CD14-positive monocyte (primary cell): ENCODE measurements around the gene AFDN. TPM values are rescaled to one million over a fixed set of nuclear protein-coding genes. Genes with fewer than 3 reads are reported as not detected.

ENCODE experiments used
- DNase-seq, 3 donors: peaks; one replicate each; pipeline ENCODE4 v3.0.0-alpha.2; 2011 to 2022
- H2AFZ ChIP-seq: 2 replicates; pipeline ENCODE4 v1.6.0; 2012; ENCODE audit warnings: mild to moderate bottlenecking, low read depth, low read length, inconsistent platforms; ENCODE audit not compliant: insufficient read depth, poor library complexity, severe bottlenecking
- H3K27ac ChIP-seq, 2 donors: 1 replicate in 1 of 2; 2 replicates in 1 of 2; pipeline ENCODE4 v1.5.1; 2012 to 2013; ENCODE audit warnings: low read length in 2 of 2, control low read depth in 1 of 2, inconsistent platforms in 1 of 2, low read depth in 1 of 2, mild to moderate bottlenecking in 1 of 2
- H3K27me3 ChIP-seq, 2 donors: one replicate each; pipeline versions ENCODE4 v1.6.0 to v1.6.1; 2011 to 2013; ENCODE audit warnings: low read length in 2 of 2; ENCODE audit not compliant: control insufficient read depth in 2 of 2, insufficient read depth in 2 of 2
- H3K36me3 ChIP-seq, 2 donors: replicated peaks in 1 of 2; 1 replicate in 1 of 2; 2 replicates in 1 of 2; pipeline versions ENCODE4 v1.5.1 to v1.6.1; 2012 to 2013; ENCODE audit warnings: low read length in 2 of 2, control low read depth in 1 of 2, inconsistent platforms in 1 of 2, mild to moderate bottlenecking in 1 of 2; ENCODE audit not compliant: insufficient read depth in 2 of 2, control insufficient read depth in 1 of 2
- H3K4me1 ChIP-seq, 2 donors: 1 replicate in 1 of 2; 2 replicates in 1 of 2; pipeline versions ENCODE4 v1.5.1 to v1.6.1; 2012 to 2013; ENCODE audit warnings: low read length in 2 of 2, control low read depth in 1 of 2, inconsistent platforms in 1 of 2, mild to moderate bottlenecking in 1 of 2, moderate library complexity in 1 of 2; ENCODE audit not compliant: insufficient read depth in 2 of 2, control insufficient read depth in 1 of 2
- H3K4me2 ChIP-seq: replicated peaks from 2 replicates; pipeline ENCODE3; 2012; ENCODE audit warnings: low read length, moderate library complexity, mild to moderate bottlenecking; ENCODE audit not compliant: poor library complexity, severe bottlenecking; ENCODE audit errors: extremely low read depth
- H3K4me3 ChIP-seq, 3 experiments: fragments of 200-600 bp in 1 of 3; sonication (generic) in 1 of 3; replicated peaks in 1 of 3; 1 replicate in 2 of 3; 2 replicates in 1 of 3; pipeline ENCODE4 v1.5.1; 2011 to 2013; ENCODE audit warnings: low read length in 3 of 3, mild to moderate bottlenecking in 3 of 3, control low read depth in 2 of 3, low read depth in 2 of 3, inconsistent platforms in 1 of 3, moderate library complexity in 1 of 3
- H3K79me2 ChIP-seq: 2 replicates; pipeline ENCODE4 v1.6.0; 2012; ENCODE audit warnings: mild to moderate bottlenecking, control low read depth, inconsistent platforms, low read length, moderate library complexity; ENCODE audit not compliant: insufficient read depth
- H3K9ac ChIP-seq: 2 replicates; pipeline ENCODE4 v1.6.0; 2017; ENCODE audit warnings: low read length, mild to moderate bottlenecking; ENCODE audit not compliant: insufficient read depth, poor library complexity, severe bottlenecking
- H3K9me3 ChIP-seq, 2 donors: replicated peaks in 1 of 2; 1 replicate in 1 of 2; 2 replicates in 1 of 2; pipeline versions ENCODE4 v1.5.1 to v1.6.1; 2012 to 2013; ENCODE audit warnings: low read length in 2 of 2, control low read depth in 1 of 2; ENCODE audit not compliant: control insufficient read depth in 1 of 2, insufficient read depth in 1 of 2
- H4K20me1 ChIP-seq: 2 replicates; pipeline ENCODE4 v1.6.0; 2012; ENCODE audit warnings: mild to moderate bottlenecking, low read length, control low read depth, moderate library complexity; ENCODE audit not compliant: insufficient read depth
- H3K27ac Mint-ChIP-seq, 7 donors: one replicate each; pipeline ENCODE4 v1.8.0; 2020; ENCODE audit warnings: mild to moderate bottlenecking in 7 of 7, mixed read lengths in 7 of 7, moderate library complexity in 6 of 7, inconsistent platforms in 2 of 7
- H3K27me3 Mint-ChIP-seq, 3 donors: one replicate each; pipeline ENCODE4 v1.8.0; 2021 to 2022; ENCODE audit warnings: low read depth in 3 of 3, mild to moderate bottlenecking in 3 of 3, mixed read lengths in 3 of 3, moderate library complexity in 3 of 3, inconsistent platforms in 1 of 3
- H3K36me3 Mint-ChIP-seq, 2 donors: one replicate each; pipeline ENCODE4 v1.8.0; 2020; ENCODE audit warnings: mixed read lengths in 2 of 2, inconsistent platforms in 1 of 2, mild to moderate bottlenecking in 1 of 2
- H3K4me1 Mint-ChIP-seq: one replicate; pipeline ENCODE4 v1.8.0; 2020; ENCODE audit warnings: mild to moderate bottlenecking, mixed read lengths
- H3K4me3 Mint-ChIP-seq, 2 donors: one replicate each; pipeline ENCODE4 v1.8.0; 2020; ENCODE audit warnings: mild to moderate bottlenecking in 2 of 2, mixed read lengths in 2 of 2, moderate library complexity in 1 of 2
- H3K9me3 Mint-ChIP-seq, 7 donors: one replicate each; pipeline ENCODE4 v1.8.0; 2020 to 2022; ENCODE audit warnings: mixed read lengths in 7 of 7, mild to moderate bottlenecking in 6 of 7, moderate library complexity in 6 of 7, inconsistent platforms in 2 of 7
- CTCF ChIP-seq: fragments of 200-600 bp; IDR thresholded peaks from one replicate; pipeline ENCODE4 v1.8.0; 2022; ENCODE audit warnings: antibody characterized with exemption, mild to moderate bottlenecking
- WGBS: methylation state at CpG from one replicate; pipeline ENCODE4 v1.1.5; 2013; ENCODE audit warnings: missing lambda C conversion rate; ENCODE audit not compliant: insufficient coverage; 5-methylcytosine and 5-hydroxymethylcytosine counted together
- intact Hi-C, 2 donors: fragments of 100-400 bp; cut with micrococcal nuclease; formaldehyde crosslinking; loops; one replicate each; pipeline versions ENCODE4 v1.15.0 to v1.15.1; 2023
- polyA plus RNA-seq, 3 donors: library from polyadenylated mRNA; depleted of rRNA in 1 of 3; unstranded in 2 of 3; stranded (reverse) in 1 of 3; fragments of 300-500 nt in 2 of 3; fragments of >200 nt in 1 of 3; fragmentation: Illumina TruSeq in 2 of 3; gene quantifications; 1 replicate in 2 of 3; 2 replicates in 1 of 3; pipeline ENCODE4 v1.2.3, GENCODE V29; 2012 to 2021

The AFDN gene
- polyA plus RNA-seq, 3 donors, result 0.03 to 1.5 TPM; not detected in 1

- no peak overlapping the region for H3K27ac ChIP-seq
- H3K9me3 ChIP-seq, result peaks cover 0 to 4% of the 10 kb centered on the region in 2 donors
- no peak overlapping the region for H3K4me3 ChIP-seq
- no peak for TF ChIP-seq CTCF
- intact Hi-C loops, result no loop called here
- no peak overlapping the region for H3K9ac ChIP-seq
- 95% methylated on average over 4 of the region's 4 CpGs for WGBS
- no peaks in the 10 kb centered on the region for H4K20me1 ChIP-seq
- no peaks in the 10 kb centered on the region for H3K79me2 ChIP-seq
- no peak overlapping the region for H3K4me2 ChIP-seq
- no peak overlapping the region for H3K27ac Mint-ChIP-seq
- no peaks in the 10 kb centered on the region for H3K36me3 Mint-ChIP-seq
- no peaks in the 10 kb centered on the region for H3K36me3 ChIP-seq
- no peak for DNase-seq
- H3K27me3 ChIP-seq, result no peaks in the 10 kb centered on the region
- H3K9me3 Mint-ChIP-seq, result peaks cover 0 to 6% (median 2%) of the 10 kb centered on the region in 7 donors
- H3K4me3 Mint-ChIP-seq, result no peak overlapping the region
- no peaks in the 10 kb centered on the region for H3K4me1 Mint-ChIP-seq
- no peak overlapping the region for H2AFZ ChIP-seq
- peaks cover 2 to 3% (median 2%) of the 10 kb centered on the region in 3 donors for H3K27me3 Mint-ChIP-seq
- no peaks in the 10 kb centered on the region for H3K4me1 ChIP-seq
These were observed 122.0 kb downstream of the AFDN start for GRCh38 chr6:167948716-167949115.

- Mint-ChIP-seq H3K9me3 (peaks cover 0 to 6% (median 2%) of the 10 kb centered on the region in 7 donors), H3K4me1 (no peaks in the 10 kb centered on the region), H3K36me3 (no peaks in the 10 kb centered on the region), H3K4me3 (no peak overlapping the region), H3K27ac (no peak overlapping the region), H3K27me3 (peaks cover 2 to 3% (median 2%) of the 10 kb centered on the region in 3 donors)
- TF ChIP-seq CTCF, result no peak
- no peak overlapping the region for H3K4me3 ChIP-seq
- H3K4me2 ChIP-seq, result no peak overlapping the region
- peaks cover 0 to 4% of the 10 kb centered on the region in 2 donors for H3K9me3 ChIP-seq
- no peak overlapping the region for H3K27ac ChIP-seq
- H4K20me1 ChIP-seq, result no peaks in the 10 kb centered on the region
- no peaks in the 10 kb centered on the region for H3K36me3 ChIP-seq
- no peaks in the 10 kb centered on the region for H3K79me2 ChIP-seq
- DNase-seq, result no peak
- no peak overlapping the region for H2AFZ ChIP-seq
- intact Hi-C loops, result no loop called here
- 95% methylated on average over 4 of the region's 7 CpGs for WGBS
- no peaks in the 10 kb centered on the region for H3K27me3 ChIP-seq
- H3K9ac ChIP-seq, result no peak overlapping the region
- no peaks in the 10 kb centered on the region for H3K4me1 ChIP-seq
These were observed 122.5 kb downstream of the AFDN start for GRCh38 chr6:167949121-167949684.
